Hepatocyte (in vitro differentiated cells): ENCODE measurements around the gene SLC25A10. TPM values are rescaled to one million over a fixed set of nuclear protein-coding genes. Genes with fewer than 3 reads are reported as not detected.

Experiments used
- DNase-seq: peaks from one replicate; pipeline ENCODE4 v3.0.0-alpha.2; 2016; ENCODE audit warnings: low spot score
- H2AFZ ChIP-seq: fragments of 200-600 bp; sonication (generic); 2 replicates; pipeline ENCODE4 v1.6.0; 2016; ENCODE audit warnings: antibody characterized with exemption, mild to moderate bottlenecking
- H3K27ac ChIP-seq: fragments of 200-600 bp; sonication (generic); 2 replicates; pipeline ENCODE4 v1.5.1; 2016; ENCODE audit warnings: mild to moderate bottlenecking
- H3K27me3 ChIP-seq: fragments of 200-600 bp; sonication (generic); 2 replicates; pipeline ENCODE4 v1.6.1; 2016
- H3K36me3 ChIP-seq: fragments of 200-600 bp; sonication (generic); replicated peaks from 2 replicates; pipeline ENCODE4 v1.5.1; 2016; ENCODE audit warnings: low read depth; ENCODE audit not compliant: insufficient read depth
- H3K4me1 ChIP-seq: fragments of 200-600 bp; sonication (generic); 2 replicates; pipeline ENCODE4 v1.5.1; 2016; ENCODE audit warnings: mild to moderate bottlenecking, moderate library complexity; ENCODE audit not compliant: insufficient read depth
- H3K4me2 ChIP-seq: fragments of 200-600 bp; sonication (generic); 2 replicates; pipeline ENCODE4 v1.6.0; 2016
- H3K4me3 ChIP-seq: fragments of 200-600 bp; sonication (generic); 2 replicates; pipeline ENCODE4 v1.5.1; 2016; ENCODE audit warnings: mild to moderate bottlenecking
- H3K79me2 ChIP-seq: fragments of 200-600 bp; sonication (generic); 2 replicates; pipeline ENCODE4 v1.6.0; 2017; ENCODE audit warnings: mild to moderate bottlenecking
- H3K9me2 ChIP-seq: fragments of 200-600 bp; sonication (generic); replicated peaks from 2 replicates; pipeline ENCODE4 v1.6.0; 2017; ENCODE audit warnings: mild to moderate bottlenecking; ENCODE audit not compliant: insufficient read depth
- H3K9me3 ChIP-seq: fragments of 200-600 bp; sonication (generic); 2 replicates; pipeline ENCODE4 v1.5.1; 2016; ENCODE audit warnings: low read depth, mild to moderate bottlenecking
- H4K20me1 ChIP-seq: fragments of 200-600 bp; sonication (generic); 2 replicates; pipeline ENCODE4 v1.6.0; 2016; ENCODE audit warnings: mild to moderate bottlenecking; ENCODE audit not compliant: insufficient read depth, poor library complexity, severe bottlenecking
- EZH2 ChIP-seq: fragments of 200-600 bp; sonication (generic); IDR thresholded peaks from 2 replicates; pipeline ENCODE4 v1.6.1; 2016; ENCODE audit warnings: antibody characterized with exemption, mild to moderate bottlenecking, borderline replicate concordance
- EZH2phosphoT487 ChIP-seq: fragments of 200-600 bp; sonication (generic); IDR thresholded peaks from one replicate; pipeline ENCODE4 v1.6.1; 2018; ENCODE audit warnings: antibody characterized with exemption, mild to moderate bottlenecking, low read depth, moderate library complexity; ENCODE audit not compliant: unreplicated experiment, severe bottlenecking
- WGBS: methylation state at CpG from one replicate; pipeline ENCODE4 v1.1.6; 2016; ENCODE audit warnings: low lambda C conversion rate; ENCODE audit errors: missing lambda C conversion rate; 5-methylcytosine and 5-hydroxymethylcytosine counted together
- polyA plus RNA-seq: library from polyadenylated mRNA; unstranded; fragments of >200 nt; fragmentation: Nextera tagmentation; extraction: Ambion mirVana; gene quantifications from 2 replicates; pipeline ENCODE4 v1.2.1, GENCODE V29; 2016
- total RNA-seq: library from RNA; depleted of rRNA; stranded (reverse); fragments of >200 nt; gene quantifications from 2 replicates; pipeline ENCODE4 v1.2.3, GENCODE V29; 2014
- TF ChIP-seq, protein P1 (sequence below): fragments of 200-600 bp; sonication (generic); IDR thresholded peaks from 2 replicates; pipeline ENCODE4 v1.5.1; 2016; ENCODE audit warnings: antibody characterized with exemption, mild to moderate bottlenecking; ENCODE audit not compliant: poor library complexity

SLC25A10 gene
- total and polyA plus RNA-seq, 2 experiments from 2014 or later: 31.3 to 53.2 TPM

DNA sequence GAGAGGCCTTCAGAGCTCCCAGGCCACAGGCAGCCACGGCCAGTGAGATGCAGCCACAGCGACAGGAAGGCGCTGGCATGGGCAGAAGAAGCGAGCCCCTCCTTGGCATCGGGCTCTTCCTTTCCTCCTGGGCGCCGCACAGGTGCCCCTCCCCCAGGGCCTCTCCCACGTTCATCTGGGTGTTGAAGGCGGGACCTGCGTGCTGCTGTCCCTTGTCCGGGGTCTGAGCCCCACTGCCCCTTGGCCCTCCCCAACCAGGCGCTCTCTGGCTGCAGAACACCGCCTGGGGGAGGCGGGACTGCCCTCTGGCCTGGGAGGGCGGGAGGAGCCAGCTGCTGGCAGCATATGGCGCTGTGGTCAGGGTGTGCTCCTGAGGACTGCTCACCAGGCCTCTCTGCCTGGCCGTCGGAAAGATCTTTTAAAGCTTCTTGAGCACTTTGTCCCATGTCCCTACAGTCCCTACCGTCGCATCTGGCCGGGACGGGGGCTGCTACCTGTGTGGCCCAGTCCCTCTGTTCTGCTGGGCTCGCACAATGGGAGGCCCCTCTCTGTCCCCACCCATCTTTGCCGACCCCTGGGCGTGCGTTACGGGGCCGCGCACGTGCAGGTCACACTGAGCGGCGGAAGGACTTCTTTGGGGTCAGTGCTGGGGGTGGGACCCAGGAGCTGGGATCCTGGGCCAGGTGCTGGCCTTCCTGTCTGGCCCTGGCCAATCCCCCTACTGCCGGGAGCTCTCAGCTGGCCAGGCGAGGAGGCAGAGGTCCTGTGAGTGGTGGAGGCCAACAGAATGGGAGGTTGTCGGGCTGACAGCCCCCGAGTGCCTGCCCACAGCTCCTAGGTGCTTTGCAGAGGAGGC lies 1.7 kb downstream of the SLC25A10 start:
- 80% methylated on average over 29 of the region's 36 CpGs for WGBS
- Histone ChIP-seq H3K4me3 (no peak overlapping the region), H3K27me3 (no peaks in the 10 kb centered on the region), H3K9me3 (no peaks in the 10 kb centered on the region), H3K36me3 (no peaks in the 10 kb centered on the region), H3K79me2 (peaks cover 28% of the 10 kb centered on the region), H2AFZ (no peak overlapping the region), H3K27ac (peak overlapping the region; percentile 84), H3K9me2 (no peaks in the 10 kb centered on the region), H4K20me1 (no peaks in the 10 kb centered on the region), H3K4me2 (peak overlapping the region; percentile 97), H3K4me1 (peaks cover 31% of the 10 kb centered on the region)
- TF ChIP-seq EZH2phosphoT487: no peak
- TF ChIP-seq EZH2: no peak
- TF ChIP-seq, protein P1, sequence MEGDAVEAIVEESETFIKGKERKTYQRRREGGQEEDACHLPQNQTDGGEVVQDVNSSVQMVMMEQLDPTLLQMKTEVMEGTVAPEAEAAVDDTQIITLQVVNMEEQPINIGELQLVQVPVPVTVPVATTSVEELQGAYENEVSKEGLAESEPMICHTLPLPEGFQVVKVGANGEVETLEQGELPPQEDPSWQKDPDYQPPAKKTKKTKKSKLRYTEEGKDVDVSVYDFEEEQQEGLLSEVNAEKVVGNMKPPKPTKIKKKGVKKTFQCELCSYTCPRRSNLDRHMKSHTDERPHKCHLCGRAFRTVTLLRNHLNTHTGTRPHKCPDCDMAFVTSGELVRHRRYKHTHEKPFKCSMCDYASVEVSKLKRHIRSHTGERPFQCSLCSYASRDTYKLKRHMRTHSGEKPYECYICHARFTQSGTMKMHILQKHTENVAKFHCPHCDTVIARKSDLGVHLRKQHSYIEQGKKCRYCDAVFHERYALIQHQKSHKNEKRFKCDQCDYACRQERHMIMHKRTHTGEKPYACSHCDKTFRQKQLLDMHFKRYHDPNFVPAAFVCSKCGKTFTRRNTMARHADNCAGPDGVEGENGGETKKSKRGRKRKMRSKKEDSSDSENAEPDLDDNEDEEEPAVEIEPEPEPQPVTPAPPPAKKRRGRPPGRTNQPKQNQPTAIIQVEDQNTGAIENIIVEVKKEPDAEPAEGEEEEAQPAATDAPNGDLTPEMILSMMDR: no peak
- DNase-seq: peak; percentile 58

DNA sequence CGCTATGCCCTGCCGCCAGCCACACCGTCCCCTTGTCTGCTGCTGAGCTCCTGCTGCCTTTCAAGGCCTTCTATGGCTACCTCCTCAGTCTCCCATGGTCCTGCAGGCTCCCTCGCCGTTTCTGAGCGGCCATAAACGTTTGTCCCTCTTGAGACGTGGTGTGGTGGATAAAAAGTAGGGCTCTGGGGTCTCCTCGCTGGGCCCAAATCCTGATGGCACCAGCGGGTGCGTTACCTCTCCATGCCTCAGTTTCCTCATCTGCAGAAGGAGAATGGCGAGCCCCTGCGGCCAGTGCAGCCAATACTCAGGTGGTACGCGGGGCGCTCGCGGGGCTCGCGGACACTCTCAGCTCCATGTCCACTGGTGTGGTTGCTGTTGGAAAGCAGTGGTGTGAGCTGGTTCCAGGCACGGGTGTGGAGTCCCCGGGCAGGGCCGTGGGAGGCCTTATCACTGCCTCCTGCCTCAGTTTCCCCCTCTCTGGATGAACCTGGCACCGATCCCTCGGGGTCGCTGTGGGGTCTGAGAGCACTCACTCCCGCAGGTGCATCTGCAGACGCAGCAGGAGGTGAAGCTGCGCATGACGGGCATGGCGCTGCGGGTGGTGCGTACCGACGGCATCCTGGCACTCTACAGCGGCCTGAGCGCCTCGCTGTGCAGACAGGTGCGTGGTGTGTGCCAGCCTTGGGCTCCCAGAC lies 2.5 kb downstream of the SLC25A10 start:
- H3K4me1 ChIP-seq: peaks cover 31% of the 10 kb centered on the region
- H3K4me2 ChIP-seq: peak overlapping the region; percentile 97

DNA sequence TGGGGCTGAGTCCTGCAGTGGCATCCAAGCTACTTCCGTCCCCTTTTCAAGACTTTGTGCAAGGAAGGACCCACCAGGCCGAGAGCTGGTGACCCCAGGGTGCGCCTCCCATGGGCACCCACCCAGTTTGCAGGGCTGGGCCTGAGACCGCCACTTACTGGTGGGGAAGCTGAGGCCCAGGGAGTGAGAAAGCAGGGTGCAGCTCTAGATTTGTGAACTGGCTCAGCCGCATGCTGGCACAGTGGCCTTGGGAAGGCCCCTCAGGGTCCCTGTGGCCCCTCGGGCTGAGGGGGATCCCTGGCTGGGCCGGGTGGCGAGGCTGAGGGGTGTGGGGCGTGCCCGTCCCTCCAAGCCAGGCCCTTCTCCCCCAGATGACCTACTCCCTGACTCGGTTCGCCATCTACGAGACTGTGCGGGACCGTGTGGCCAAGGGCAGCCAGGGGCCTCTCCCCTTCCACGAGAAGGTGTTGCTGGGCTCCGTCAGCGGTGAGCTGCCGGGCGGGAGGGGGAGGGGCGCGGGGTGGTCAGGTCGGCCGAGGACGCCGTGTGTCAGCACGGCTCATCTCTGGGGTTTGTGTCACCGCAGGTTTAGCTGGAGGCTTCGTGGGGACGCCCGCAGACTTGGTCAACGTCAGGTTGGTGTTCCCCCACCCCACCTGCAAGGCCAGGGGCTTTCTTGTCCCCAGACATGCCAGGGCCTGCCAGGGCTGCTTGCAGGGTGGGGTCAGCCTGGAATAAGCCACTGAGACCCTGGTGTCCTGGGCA lies 3.2 kb downstream of the SLC25A10 start:
- Histone ChIP-seq H3K9me3 (no peaks in the 10 kb centered on the region), H3K4me3 (no peak overlapping the region), H3K27me3 (no peaks in the 10 kb centered on the region), H3K36me3 (no peaks in the 10 kb centered on the region), H3K27ac (no peak overlapping the region), H3K4me2 (no peak overlapping the region), H3K4me1 (peaks cover 29% of the 10 kb centered on the region), H2AFZ (no peak overlapping the region), H3K79me2 (peaks cover 28% of the 10 kb centered on the region), H4K20me1 (no peaks in the 10 kb centered on the region), H3K9me2 (no peaks in the 10 kb centered on the region)
- WGBS: 93% methylated on average over 16 of the region's 32 CpGs
- TF ChIP-seq, protein P1: no peak
- no peak for TF ChIP-seq EZH2
- no peak for TF ChIP-seq EZH2phosphoT487
- no peak for DNase-seq

More for the DNA sequence above, 2.5 kb downstream of the SLC25A10 start:
- no peak for TF ChIP-seq EZH2phosphoT487
- TF ChIP-seq EZH2: no peak
- TF ChIP-seq, protein P1: no peak
- Histone ChIP-seq H4K20me1 (no peaks in the 10 kb centered on the region), H3K27ac (no peak overlapping the region), H2AFZ (no peak overlapping the region), H3K79me2 (peaks cover 28% of the 10 kb centered on the region), H3K4me3 (no peak overlapping the region), H3K9me3 (no peaks in the 10 kb centered on the region), H3K27me3 (no peaks in the 10 kb centered on the region), H3K36me3 (no peaks in the 10 kb centered on the region), H3K9me2 (no peaks in the 10 kb centered on the region)
- no peak for DNase-seq
- WGBS: 97% methylated on average over 39 of the region's 39 CpGs
